Naive B cell (primary cell): ENCODE data around the gene DUSP9. TPM values are rescaled to one million over a fixed set of nuclear protein-coding genes. Genes with fewer than 3 reads are reported as not detected.

Experiments
- ATAC-seq, 2 donors: fragments of 150-1000 bp; cut with Tn5 transposase; 2 replicates each; pipeline ENCODE4 v1.10.0; 2021; ENCODE audit warnings: low read depth in 2 of 2, mild to moderate bottlenecking in 2 of 2, moderate library complexity in 2 of 2
- DNase-seq: peaks from one replicate; pipeline ENCODE4 v3.0.0; 2022
- H3K27ac Mint-ChIP-seq, 6 donors: one replicate each; pipeline ENCODE4 v1.8.0; 2020 to 2022; ENCODE audit warnings: mild to moderate bottlenecking in 6 of 6, mixed read lengths in 6 of 6, moderate library complexity in 5 of 6, inconsistent platforms in 2 of 6
- H3K27me3 Mint-ChIP-seq, 3 donors: one replicate each; pipeline ENCODE4 v1.8.0; 2021 to 2022; ENCODE audit warnings: mixed read lengths in 3 of 3, mild to moderate bottlenecking in 1 of 3
- H3K36me3 Mint-ChIP-seq, 2 donors: one replicate each; pipeline ENCODE4 v1.8.0; 2020 to 2022; ENCODE audit warnings: mixed read lengths in 2 of 2, inconsistent platforms in 1 of 2, mild to moderate bottlenecking in 1 of 2
- H3K4me1 Mint-ChIP-seq, 3 donors: one replicate each; pipeline ENCODE4 v1.8.0; 2020 to 2022; ENCODE audit warnings: mixed read lengths in 3 of 3, inconsistent platforms in 1 of 3, mild to moderate bottlenecking in 1 of 3, moderate library complexity in 1 of 3
- H3K4me3 Mint-ChIP-seq, 8 donors: one replicate each; pipeline ENCODE4 v1.8.0; 2020 to 2022; ENCODE audit warnings: mild to moderate bottlenecking in 8 of 8, mixed read lengths in 8 of 8, moderate library complexity in 8 of 8, inconsistent platforms in 2 of 8
- H3K9me3 Mint-ChIP-seq, 7 donors: one replicate each; pipeline ENCODE4 v1.8.0; 2020 to 2022; ENCODE audit warnings: mixed read lengths in 7 of 7, mild to moderate bottlenecking in 5 of 7, inconsistent platforms in 2 of 7, moderate library complexity in 1 of 7
- polyA plus RNA-seq, 6 donors: library from polyadenylated mRNA; unstranded; fragments of 300-500 nt; fragmentation: Illumina TruSeq; gene quantifications; one replicate each; pipeline ENCODE4 v1.2.3, GENCODE V29; 2021; ENCODE audit warnings: low read depth in 6 of 6

The DUSP9 gene
- polyA plus RNA-seq, 6 donors from 2014 or later, result not detected

DNA sequence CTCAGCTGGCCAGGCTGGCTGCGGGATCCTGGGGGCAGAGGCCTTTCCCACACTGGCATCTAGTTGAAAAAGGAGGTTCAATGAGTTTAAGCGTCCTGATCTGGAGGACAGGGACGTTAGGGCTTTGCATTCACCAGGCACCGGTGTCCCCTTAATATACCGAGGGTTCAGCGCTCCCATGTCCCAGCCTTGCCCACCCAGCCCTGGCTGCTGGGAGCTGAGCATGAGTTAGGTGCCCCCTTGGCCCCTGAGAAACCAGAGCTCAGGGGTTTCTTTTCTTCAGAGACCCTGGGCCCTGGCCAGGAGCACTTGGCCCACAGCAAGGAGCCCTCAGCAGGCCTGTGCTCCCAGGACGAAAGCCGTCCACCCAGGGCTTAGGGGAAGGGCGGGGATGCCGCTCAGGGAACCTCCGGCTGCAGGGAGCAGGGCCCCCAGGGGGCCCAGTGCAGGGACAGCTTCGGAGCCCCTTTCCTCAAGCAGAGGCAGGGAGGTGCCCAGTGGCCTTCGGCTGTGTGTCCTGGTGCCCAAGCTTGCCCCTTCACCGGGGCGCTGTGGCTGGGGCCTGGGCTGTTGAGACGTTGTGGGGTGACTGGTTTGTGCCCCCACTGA is 20.9 kb upstream of the DUSP9 start:
- H3K36me3 Mint-ChIP-seq, result peaks cover 0 to 5% of the 10 kb centered on the region in 2 donors
- no peak for ATAC-seq
- no peak overlapping the region for H3K4me3 Mint-ChIP-seq

DNA sequence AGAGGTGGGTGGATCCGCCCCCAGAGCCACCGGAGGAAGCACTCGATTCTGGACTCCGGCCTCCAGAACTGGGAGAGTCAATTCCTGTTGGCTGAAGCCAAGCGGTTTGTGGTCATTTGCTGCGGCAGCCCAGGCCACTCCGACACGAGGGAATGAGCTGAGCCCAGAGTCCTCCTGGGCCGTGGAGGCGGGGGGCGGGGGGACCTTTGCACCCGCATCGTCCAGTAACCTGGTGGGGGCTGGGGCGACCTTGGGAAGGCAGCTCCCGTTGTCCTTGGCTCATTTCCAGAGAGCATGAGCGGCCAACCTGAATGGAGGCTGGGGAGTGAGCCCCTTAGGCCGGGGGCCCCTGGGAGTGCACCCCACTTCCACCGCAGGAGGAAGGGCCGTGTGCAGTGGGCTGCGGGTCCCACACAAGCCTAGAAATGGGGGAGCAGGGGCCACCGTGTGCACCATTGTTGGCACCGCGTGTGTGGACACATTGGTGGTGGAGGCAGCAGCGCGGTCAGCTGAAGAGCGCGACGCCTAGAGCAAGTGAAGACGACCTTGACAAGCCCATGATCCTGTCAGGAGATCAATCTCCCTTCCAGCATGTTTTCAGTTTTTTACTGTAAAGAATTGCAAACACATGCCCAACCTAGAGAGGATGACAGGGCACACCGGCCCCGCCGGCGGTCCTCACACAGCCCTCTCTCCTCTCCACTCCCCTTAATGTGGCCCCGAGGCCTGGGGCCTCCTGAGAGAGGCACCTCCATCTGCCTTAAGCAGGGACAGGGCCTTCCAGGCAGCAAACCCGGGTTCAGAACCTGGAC is 19.9 kb upstream of the DUSP9 start:
- H3K4me3 Mint-ChIP-seq, result no peak overlapping the region
- ATAC-seq (no peak), DNase-seq (no peak)
- H3K27me3 Mint-ChIP-seq, result peaks cover 13 to 18% (median 17%) of the 10 kb centered on the region in 3 donors
- H3K27ac Mint-ChIP-seq, result no peak overlapping the region
- H3K9me3 Mint-ChIP-seq, result peaks cover 0 to 18% (median 4%) of the 10 kb centered on the region in 7 donors
- H3K36me3 Mint-ChIP-seq, result peaks cover 0 to 8% of the 10 kb centered on the region in 2 donors
- no peaks in the 10 kb centered on the region for H3K4me1 Mint-ChIP-seq

More for the DNA sequence above, 20.9 kb upstream of the DUSP9 start:
- no peak overlapping the region for H3K27ac Mint-ChIP-seq
- no peak for DNase-seq
- no peaks in the 10 kb centered on the region for H3K4me1 Mint-ChIP-seq
- peaks cover 0 to 10% (median 2%) of the 10 kb centered on the region in 7 donors for H3K9me3 Mint-ChIP-seq
- peaks cover 11 to 22% (median 21%) of the 10 kb centered on the region in 3 donors for H3K27me3 Mint-ChIP-seq

DNA sequence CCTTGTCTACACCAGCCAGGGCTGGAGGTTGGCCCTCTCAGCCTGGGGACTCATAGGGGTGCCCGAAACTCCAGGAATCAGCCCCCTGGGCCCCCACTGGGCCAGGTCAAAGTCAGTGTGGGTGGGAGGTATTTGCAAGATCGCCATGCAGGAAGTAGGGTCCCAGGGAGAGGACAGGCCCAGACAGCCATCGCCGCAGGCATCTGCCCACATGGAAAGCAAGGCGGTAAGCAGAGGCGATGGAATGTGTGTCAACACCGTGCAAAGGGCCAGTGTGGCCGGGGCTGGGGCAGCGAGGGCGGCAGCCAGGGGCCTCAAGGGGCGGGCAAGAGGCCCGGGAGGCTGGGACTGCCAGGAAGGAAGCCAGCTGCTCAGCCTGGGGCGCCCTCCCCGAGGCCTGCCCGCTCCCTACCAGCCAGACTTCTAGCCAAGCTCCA is 19.3 kb upstream of the DUSP9 start:
- DNase-seq, result no peak
- no peak overlapping the region for H3K4me3 Mint-ChIP-seq

DNA sequence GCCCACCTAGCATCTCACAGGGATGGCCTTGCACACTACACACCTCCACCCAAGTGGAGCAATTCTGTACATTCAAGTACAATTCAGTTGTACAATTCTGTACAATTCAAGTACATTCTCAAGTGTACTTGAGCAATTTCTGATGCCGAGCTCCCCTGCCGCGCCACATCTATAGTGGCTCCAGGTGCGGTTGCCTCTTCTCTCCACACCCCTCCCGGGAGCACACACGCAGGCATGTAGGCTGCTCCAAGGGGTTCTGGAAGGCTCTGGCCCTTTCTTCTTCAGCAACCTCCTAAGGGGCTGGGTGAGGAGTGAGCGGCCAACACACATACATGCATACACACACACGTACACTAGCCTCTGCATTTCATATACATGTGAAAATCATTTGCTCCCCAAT is 18.9 kb upstream of the DUSP9 start:
- DNase-seq (no peak), ATAC-seq (no peak)
- H3K27ac Mint-ChIP-seq, result no peak overlapping the region
- no peak overlapping the region for H3K4me3 Mint-ChIP-seq
- peaks cover 0 to 8% of the 10 kb centered on the region in 2 donors for H3K36me3 Mint-ChIP-seq
- no peaks in the 10 kb centered on the region for H3K4me1 Mint-ChIP-seq
- H3K27me3 Mint-ChIP-seq, result peaks cover 5 to 13% (median 13%) of the 10 kb centered on the region in 3 donors
- H3K9me3 Mint-ChIP-seq, result peaks cover 0 to 19% (median 4%) of the 10 kb centered on the region in 7 donors

More for the DNA sequence above, 19.3 kb upstream of the DUSP9 start:
- Mint-ChIP-seq H3K27me3 (peaks cover 7 to 14% (median 13%) of the 10 kb centered on the region in 3 donors), H3K9me3 (peaks cover 0 to 19% (median 4%) of the 10 kb centered on the region in 7 donors), H3K36me3 (peaks cover 0 to 8% of the 10 kb centered on the region in 2 donors), H3K27ac (no peak overlapping the region), H3K4me1 (no peaks in the 10 kb centered on the region)
- ATAC-seq, result no peak

DNA sequence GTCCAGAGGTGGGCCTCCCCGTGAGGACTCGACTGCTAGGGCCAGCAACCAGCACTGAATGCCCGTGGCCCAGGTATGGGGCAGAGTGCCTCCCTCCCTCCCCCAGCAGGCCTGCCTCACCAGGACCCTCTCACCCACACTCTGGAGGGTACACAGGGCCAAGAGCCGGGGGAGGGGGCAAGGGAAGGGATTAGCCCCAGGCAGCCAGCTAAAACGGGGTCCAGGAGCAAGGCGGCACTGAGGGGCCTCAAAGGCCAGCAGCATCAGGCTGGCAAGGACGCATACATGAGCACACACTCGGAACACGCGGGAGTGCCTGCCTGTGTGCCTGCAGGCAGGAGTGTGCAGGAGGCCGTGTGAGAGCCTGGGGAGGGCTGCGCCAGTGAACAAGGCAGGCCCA is 18.3 kb upstream of the DUSP9 start:
- no peak for ATAC-seq

DNA sequence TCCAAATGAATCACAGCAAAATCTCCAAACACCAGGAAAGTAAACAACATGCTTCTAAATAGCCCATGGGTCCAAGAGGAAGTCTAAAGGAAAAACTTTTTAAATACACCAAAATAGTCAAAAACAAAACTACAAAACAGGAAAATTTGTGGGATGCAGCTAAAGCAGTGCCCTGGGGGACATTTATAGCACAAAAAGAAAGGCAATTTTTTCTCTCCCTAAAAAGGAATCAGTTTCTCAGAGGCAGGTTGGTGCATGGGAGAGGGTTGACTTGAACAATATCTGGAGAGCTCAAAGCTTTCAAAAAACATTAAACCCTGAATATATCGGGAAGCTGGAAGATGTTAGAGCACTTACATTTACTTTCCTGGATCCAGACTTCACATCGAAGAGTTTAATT is 15.7 kb upstream of the DUSP9 start:
- peaks cover 0 to 8% of the 10 kb centered on the region in 2 donors for H3K36me3 Mint-ChIP-seq
- peaks cover 0 to 3% (median 3%) of the 10 kb centered on the region in 3 donors for H3K4me1 Mint-ChIP-seq
- ATAC-seq, result no peak
- no peak overlapping the region for H3K4me3 Mint-ChIP-seq
- no peak for DNase-seq
- H3K27ac Mint-ChIP-seq, result peak overlapping the region in 1 of 6 donors; percentile 12
- peaks cover 0 to 19% (median 4%) of the 10 kb centered on the region in 7 donors for H3K9me3 Mint-ChIP-seq
- H3K27me3 Mint-ChIP-seq, result peaks cover 5 to 18% (median 15%) of the 10 kb centered on the region in 3 donors

More for the DNA sequence above, 18.3 kb upstream of the DUSP9 start:
- Mint-ChIP-seq H3K4me1 (no peaks in the 10 kb centered on the region), H3K27me3 (peaks cover 5 to 9% (median 8%) of the 10 kb centered on the region in 3 donors), H3K27ac (no peak overlapping the region), H3K4me3 (no peak overlapping the region), H3K9me3 (peaks cover 0 to 19% (median 4%) of the 10 kb centered on the region in 7 donors), H3K36me3 (peaks cover 0 to 8% of the 10 kb centered on the region in 2 donors)
- no peak for DNase-seq

DNA sequence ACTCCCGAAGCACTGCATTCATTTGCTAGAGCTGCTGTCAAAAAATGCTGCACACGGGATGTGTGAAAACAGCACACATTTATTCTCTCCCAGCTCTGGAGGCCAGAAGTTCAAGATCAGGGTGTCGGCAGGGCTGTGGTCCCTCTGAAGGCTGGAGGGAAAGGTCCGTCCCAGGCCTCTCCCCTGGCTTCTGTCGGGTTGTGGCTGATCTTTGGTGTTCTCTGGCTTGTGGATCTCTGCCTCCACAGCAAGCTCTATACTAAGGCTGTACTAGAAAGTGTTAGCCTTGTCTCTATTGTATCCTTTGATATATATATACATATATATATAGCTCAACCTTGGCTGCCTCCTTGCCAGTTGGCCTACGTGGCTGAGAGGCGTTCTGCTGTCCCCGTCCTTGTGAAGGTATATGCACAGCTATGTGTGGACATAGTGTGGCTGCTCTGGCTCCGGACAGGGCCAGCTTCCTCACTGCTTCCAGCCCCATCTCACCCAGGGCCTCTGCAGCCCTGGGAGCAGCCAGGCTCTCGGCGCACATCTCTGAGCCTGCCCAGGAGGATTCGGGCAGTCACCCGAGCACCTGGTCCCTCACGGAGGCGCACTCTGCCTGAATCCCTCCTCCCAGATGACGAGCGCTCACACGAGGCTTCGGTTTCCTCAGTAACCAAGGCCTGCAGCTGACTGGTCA is 15.0 kb upstream of the DUSP9 start:
- H3K27ac Mint-ChIP-seq, result no peak overlapping the region
- peaks cover 5 to 18% (median 15%) of the 10 kb centered on the region in 3 donors for H3K27me3 Mint-ChIP-seq
- peaks cover 0 to 3% (median 3%) of the 10 kb centered on the region in 3 donors for H3K4me1 Mint-ChIP-seq
- DNase-seq, result no peak
- no peak for ATAC-seq
- peaks cover 0 to 19% (median 4%) of the 10 kb centered on the region in 7 donors for H3K9me3 Mint-ChIP-seq
- peaks cover 0 to 8% of the 10 kb centered on the region in 2 donors for H3K36me3 Mint-ChIP-seq
- H3K4me3 Mint-ChIP-seq, result no peak overlapping the region

DNA sequence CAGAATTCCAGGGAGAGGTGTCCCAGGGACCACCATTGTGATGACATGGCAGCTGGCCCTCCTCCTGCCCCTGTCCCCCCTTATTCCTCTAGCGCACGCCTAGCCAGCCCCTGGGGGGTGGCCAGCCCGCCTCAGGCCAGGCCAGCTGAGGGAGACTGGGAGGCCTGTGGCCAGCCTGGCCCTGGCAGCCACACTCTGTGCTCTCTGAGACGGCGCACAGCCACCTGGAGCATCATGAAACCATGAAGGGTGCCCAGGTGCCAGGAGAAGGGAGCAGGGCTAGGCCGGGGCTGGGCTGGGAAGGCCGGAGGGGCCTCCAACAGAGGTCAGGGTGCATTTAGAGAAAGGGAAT is 14.4 kb upstream of the DUSP9 start:
- no peak overlapping the region for H3K4me3 Mint-ChIP-seq
- no peak overlapping the region for H3K27ac Mint-ChIP-seq
- DNase-seq, result no peak
- H3K4me1 Mint-ChIP-seq, result peaks cover 0 to 3% (median 3%) of the 10 kb centered on the region in 3 donors
- peaks cover 0 to 19% (median 4%) of the 10 kb centered on the region in 7 donors for H3K9me3 Mint-ChIP-seq
- H3K36me3 Mint-ChIP-seq, result peaks cover 0 to 8% of the 10 kb centered on the region in 2 donors
- ATAC-seq, result no peak
- peaks cover 5 to 18% (median 15%) of the 10 kb centered on the region in 3 donors for H3K27me3 Mint-ChIP-seq

DNA sequence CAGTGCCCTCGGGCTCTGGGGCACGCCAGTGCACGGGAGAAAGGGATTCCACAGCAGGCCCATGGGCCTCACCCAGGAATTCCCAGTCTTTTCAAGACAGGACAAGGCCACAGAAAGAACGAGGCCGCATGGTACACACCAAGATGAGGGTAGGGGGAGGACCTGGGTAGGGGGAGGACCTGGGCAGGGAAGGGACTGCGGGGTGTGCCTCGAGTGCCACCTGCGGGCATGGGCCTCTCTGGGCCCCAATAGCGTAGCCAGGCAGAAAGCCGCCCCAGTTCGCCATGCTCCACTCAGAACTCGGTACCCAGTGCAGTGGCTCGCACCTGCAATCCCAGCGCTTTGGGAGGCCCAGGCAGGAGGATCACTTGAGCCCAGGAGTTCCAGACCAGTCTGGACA is 14.0 kb upstream of the DUSP9 start:
- no peak for ATAC-seq
- H3K27me3 Mint-ChIP-seq, result peaks cover 5 to 18% (median 15%) of the 10 kb centered on the region in 3 donors
- DNase-seq, result no peak

DNA sequence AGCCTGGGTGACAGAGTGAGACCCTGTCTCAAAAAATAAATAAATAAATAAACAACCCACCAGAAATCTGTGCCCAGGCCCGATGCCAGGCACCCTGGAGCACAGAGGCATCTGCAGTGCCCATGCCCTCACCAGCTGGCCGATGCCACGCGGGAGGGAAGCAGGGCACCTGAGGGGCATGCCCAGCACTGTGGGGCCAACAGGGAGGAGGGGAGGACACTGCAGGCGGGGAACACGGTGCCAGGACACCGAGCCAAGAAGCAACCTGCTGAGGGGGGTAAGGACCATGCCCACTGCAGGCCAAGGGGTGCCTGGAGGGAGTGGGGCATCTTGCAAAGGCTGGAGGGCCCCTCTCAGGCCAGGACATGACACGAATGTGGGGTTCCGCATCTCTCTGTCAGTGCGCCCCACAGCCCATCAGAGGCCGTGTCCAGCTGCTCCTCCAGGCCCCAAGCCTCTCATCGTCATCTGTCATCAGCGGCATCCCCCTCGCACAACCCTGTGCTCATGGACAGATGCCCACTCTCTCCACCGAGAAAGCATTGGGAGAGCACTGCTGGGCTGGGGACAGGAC is 13.3 kb upstream of the DUSP9 start:
- Mint-ChIP-seq H3K27ac (no peak overlapping the region), H3K4me3 (no peak overlapping the region), H3K27me3 (peaks cover 5 to 18% (median 17%) of the 10 kb centered on the region in 3 donors), H3K4me1 (peaks cover 0 to 3% (median 3%) of the 10 kb centered on the region in 3 donors), H3K9me3 (peaks cover 0 to 19% (median 4%) of the 10 kb centered on the region in 7 donors), H3K36me3 (peaks cover 0 to 8% of the 10 kb centered on the region in 2 donors)
- DNase-seq, result no peak
- ATAC-seq, result no peak

More for the DNA sequence above, 14.0 kb upstream of the DUSP9 start:
- Mint-ChIP-seq H3K9me3 (peaks cover 0 to 19% (median 4%) of the 10 kb centered on the region in 7 donors), H3K4me1 (peaks cover 0 to 3% (median 3%) of the 10 kb centered on the region in 3 donors), H3K4me3 (no peak overlapping the region), H3K27ac (no peak overlapping the region), H3K36me3 (peaks cover 0 to 8% of the 10 kb centered on the region in 2 donors)

DNA sequence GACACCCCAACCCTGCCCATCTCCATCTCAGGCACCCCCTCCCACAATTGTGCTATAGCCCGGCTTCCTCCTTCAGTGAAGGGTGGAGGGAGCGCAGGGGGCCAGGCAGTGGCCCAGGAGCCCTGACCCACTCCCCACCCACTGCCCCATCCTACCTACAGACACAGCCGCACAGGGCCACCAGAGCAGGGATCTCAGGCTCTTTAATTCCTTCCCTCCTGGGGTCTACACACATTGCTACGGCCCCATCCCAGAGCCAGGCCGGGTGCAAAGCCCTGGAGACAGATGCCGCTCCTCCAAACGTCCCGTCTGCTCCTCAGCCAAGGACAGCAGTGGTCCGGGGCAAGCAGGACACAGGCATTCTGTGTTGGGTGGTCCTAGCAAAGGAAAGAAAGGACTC is 12.8 kb upstream of the DUSP9 start:
- Mint-ChIP-seq H3K27me3 (peaks cover 5 to 23% (median 21%) of the 10 kb centered on the region in 3 donors), H3K36me3 (peaks cover 0 to 8% of the 10 kb centered on the region in 2 donors), H3K9me3 (peaks cover 0 to 19% (median 4%) of the 10 kb centered on the region in 7 donors), H3K4me3 (no peak overlapping the region), H3K4me1 (peaks cover 0 to 3% (median 3%) of the 10 kb centered on the region in 3 donors), H3K27ac (no peak overlapping the region)
- no peak for DNase-seq
- ATAC-seq, result no peak

DNA sequence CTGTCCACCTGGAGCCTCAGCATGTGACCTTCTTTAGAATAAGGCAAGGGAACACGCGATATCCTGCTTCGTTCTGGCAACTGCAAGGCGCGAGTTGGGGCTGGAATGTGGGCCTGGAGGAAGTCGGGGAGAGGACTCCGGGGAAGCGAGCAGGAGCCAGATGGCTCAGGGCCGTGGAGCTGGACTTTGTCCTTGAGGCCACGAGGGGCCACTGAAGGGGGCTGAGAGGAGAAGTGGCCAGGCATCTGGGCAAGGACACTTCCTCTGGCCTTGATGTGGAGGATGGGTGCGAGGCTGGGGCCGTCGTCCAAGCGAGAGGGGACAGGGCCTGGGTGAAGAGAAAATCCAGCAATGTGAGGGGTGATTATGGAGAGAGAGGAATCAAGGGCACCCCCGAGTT is 12.2 kb upstream of the DUSP9 start:
- H3K27me3 Mint-ChIP-seq, result peaks cover 5 to 20% (median 19%) of the 10 kb centered on the region in 3 donors
- DNase-seq (no peak), ATAC-seq (no peak)
- peaks cover 0 to 8% of the 10 kb centered on the region in 2 donors for H3K36me3 Mint-ChIP-seq
- no peak overlapping the region for H3K4me3 Mint-ChIP-seq
- peak overlapping the region in 1 of 6 donors; percentile 74 for H3K27ac Mint-ChIP-seq
- H3K4me1 Mint-ChIP-seq, result peaks cover 0 to 3% (median 3%) of the 10 kb centered on the region in 3 donors
- H3K9me3 Mint-ChIP-seq, result peaks cover 0 to 19% (median 4%) of the 10 kb centered on the region in 7 donors

DNA sequence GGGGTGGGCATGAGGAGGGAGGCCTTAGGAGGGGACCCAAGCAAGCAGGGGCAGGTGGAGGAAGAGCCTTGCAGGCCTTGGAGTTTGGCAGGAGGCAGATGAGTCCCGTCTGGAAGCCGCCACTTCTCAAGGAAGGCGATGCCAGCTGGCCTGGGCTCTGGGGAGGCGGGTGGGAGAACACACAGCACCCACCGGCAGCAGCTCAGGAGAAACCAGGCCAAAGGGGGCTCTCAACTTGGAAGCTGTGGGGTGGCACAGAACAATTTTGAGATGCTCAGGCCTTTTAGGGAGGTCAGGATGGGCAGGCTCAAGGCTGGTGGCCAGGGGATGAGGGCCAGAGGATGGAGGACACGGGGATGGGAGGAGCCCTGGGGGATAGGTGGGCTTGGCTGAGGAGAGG is 11.6 kb upstream of the DUSP9 start:
- no peak overlapping the region for H3K4me3 Mint-ChIP-seq
- DNase-seq (no peak), ATAC-seq (no peak)
- H3K36me3 Mint-ChIP-seq, result peaks cover 0 to 8% of the 10 kb centered on the region in 2 donors
- H3K27ac Mint-ChIP-seq, result no peak overlapping the region
- peaks cover 5 to 17% (median 16%) of the 10 kb centered on the region in 3 donors for H3K27me3 Mint-ChIP-seq
- H3K4me1 Mint-ChIP-seq, result peaks cover 0 to 3% (median 3%) of the 10 kb centered on the region in 3 donors
- H3K9me3 Mint-ChIP-seq, result peaks cover 0 to 17% (median 4%) of the 10 kb centered on the region in 7 donors
